ENCODE measurements around the gene INPP5A.
A peak's percentile ranks its signal among the peaks of the same experiment; 100 is the strongest.

INPP5A gene

GRCh38 chr10:132548869-132549268, 11.3 kb downstream of the INPP5A start:
- Histone ChIP-seq H4K20me1 (ENCODE audit: control insufficient read depth, insufficient read depth, low read depth, low read length) (no peaks in the 10 kb centered on the region), H3K27me3 (ENCODE audit: control insufficient read depth, low read length) (no peaks in the 10 kb centered on the region), H3K9me3 (ENCODE audit: control insufficient read depth, insufficient read depth, low read length) (no peaks in the 10 kb centered on the region), H3F3A (ENCODE audit: control insufficient read depth, insufficient read depth) (no peaks in the 10 kb centered on the region), H3K9me2 (replicated peaks; ENCODE audit: control insufficient read depth, low read length) (no peaks in the 10 kb centered on the region), H3K4me3 (ENCODE audit: low read length) (no peak overlapping the region), H3K27ac (ENCODE audit: low read depth, low read length) (no peak overlapping the region), H3K4me1 (ENCODE audit: control insufficient read depth, low read length) (peaks cover 54% of the 10 kb centered on the region), H3K36me3 (ENCODE audit: control insufficient read depth, low read length) (no peaks in the 10 kb centered on the region), H3K79me2 (ENCODE audit: control insufficient read depth, low read length) (peaks cover 51% of the 10 kb centered on the region), H3K4me2 (ENCODE audit: low read length) (no peak overlapping the region)
- TF ChIP-seq EZH2phosphoT487 (IDR thresholded peaks at IDR 0.05; ENCODE audit: borderline replicate concordance, low read length) (no peak), CTCF (IDR thresholded peaks at IDR 0.05; ENCODE audit: low read depth, low read length, poor library complexity, severe bottlenecking) (no peak)

GRCh38 chr10:132549371-132549770, 11.8 kb downstream of the INPP5A start:
- H3F3A ChIP-seq (ENCODE audit: control insufficient read depth, insufficient read depth) = no peaks in the 10 kb centered on the region
- no peaks in the 10 kb centered on the region for H3K36me3 ChIP-seq (ENCODE audit: control insufficient read depth, low read length)
- peaks cover 51% of the 10 kb centered on the region for H3K79me2 ChIP-seq (ENCODE audit: control insufficient read depth, low read length)
- no peak for TF ChIP-seq EZH2phosphoT487 (IDR thresholded peaks at IDR 0.05; ENCODE audit: borderline replicate concordance, low read length)
- no peak for TF ChIP-seq CTCF (IDR thresholded peaks at IDR 0.05; ENCODE audit: low read depth, low read length, poor library complexity, severe bottlenecking)
- H3K27me3 ChIP-seq (ENCODE audit: control insufficient read depth, low read length) = no peaks in the 10 kb centered on the region
- no peaks in the 10 kb centered on the region for H3K9me3 ChIP-seq (ENCODE audit: control insufficient read depth, insufficient read depth, low read length)
- no peak overlapping the region for H3K27ac ChIP-seq (ENCODE audit: low read depth, low read length)
- no peaks in the 10 kb centered on the region for H4K20me1 ChIP-seq (ENCODE audit: control insufficient read depth, insufficient read depth, low read depth, low read length)
- no peak overlapping the region for H3K4me3 ChIP-seq (ENCODE audit: low read length)
- H3K4me1 ChIP-seq (ENCODE audit: control insufficient read depth, low read length) = peaks cover 51% of the 10 kb centered on the region
- no peaks in the 10 kb centered on the region for H3K9me2 ChIP-seq (replicated peaks; ENCODE audit: control insufficient read depth, low read length)
- H3K4me2 ChIP-seq (ENCODE audit: low read length) = no peak overlapping the region

GRCh38 chr10:132550366-132551092, 12.9 kb downstream of the INPP5A start:
- Histone ChIP-seq H3K27me3 (ENCODE audit: control insufficient read depth, low read length) (no peaks in the 10 kb centered on the region), H3K27ac (ENCODE audit: low read depth, low read length) (peak overlapping the region; percentile 88), H3K36me3 (ENCODE audit: control insufficient read depth, low read length) (no peaks in the 10 kb centered on the region), H3K9me2 (replicated peaks; ENCODE audit: control insufficient read depth, low read length) (no peaks in the 10 kb centered on the region), H3K4me2 (ENCODE audit: low read length) (peak overlapping the region; percentile 70), H4K20me1 (ENCODE audit: control insufficient read depth, insufficient read depth, low read depth, low read length) (no peaks in the 10 kb centered on the region), H3F3A (ENCODE audit: control insufficient read depth, insufficient read depth) (no peaks in the 10 kb centered on the region), H3K9me3 (ENCODE audit: control insufficient read depth, insufficient read depth, low read length) (no peaks in the 10 kb centered on the region), H3K4me3 (ENCODE audit: low read length) (peak overlapping the region; percentile 58), H3K79me2 (ENCODE audit: control insufficient read depth, low read length) (peaks cover 52% of the 10 kb centered on the region), H3K4me1 (ENCODE audit: control insufficient read depth, low read length) (peaks cover 54% of the 10 kb centered on the region)
- TF ChIP-seq EZH2phosphoT487 (IDR thresholded peaks at IDR 0.05; ENCODE audit: borderline replicate concordance, low read length) (no peak), CTCF (IDR thresholded peaks at IDR 0.05; ENCODE audit: low read depth, low read length, poor library complexity, severe bottlenecking) (no peak)

All from DOHH2 (cell line).